ENCODE measurements around the gene TRAF4. TPM values are rescaled to one million over a fixed set of nuclear protein-coding genes. Genes with fewer than 3 reads are reported as not detected.
A peak's percentile ranks its signal among the peaks of the same experiment; 100 is the strongest.

Gene TRAF4
- total and polyA plus RNA-seq, 2 donors = 21.2 to 29.3 TPM

DNA sequence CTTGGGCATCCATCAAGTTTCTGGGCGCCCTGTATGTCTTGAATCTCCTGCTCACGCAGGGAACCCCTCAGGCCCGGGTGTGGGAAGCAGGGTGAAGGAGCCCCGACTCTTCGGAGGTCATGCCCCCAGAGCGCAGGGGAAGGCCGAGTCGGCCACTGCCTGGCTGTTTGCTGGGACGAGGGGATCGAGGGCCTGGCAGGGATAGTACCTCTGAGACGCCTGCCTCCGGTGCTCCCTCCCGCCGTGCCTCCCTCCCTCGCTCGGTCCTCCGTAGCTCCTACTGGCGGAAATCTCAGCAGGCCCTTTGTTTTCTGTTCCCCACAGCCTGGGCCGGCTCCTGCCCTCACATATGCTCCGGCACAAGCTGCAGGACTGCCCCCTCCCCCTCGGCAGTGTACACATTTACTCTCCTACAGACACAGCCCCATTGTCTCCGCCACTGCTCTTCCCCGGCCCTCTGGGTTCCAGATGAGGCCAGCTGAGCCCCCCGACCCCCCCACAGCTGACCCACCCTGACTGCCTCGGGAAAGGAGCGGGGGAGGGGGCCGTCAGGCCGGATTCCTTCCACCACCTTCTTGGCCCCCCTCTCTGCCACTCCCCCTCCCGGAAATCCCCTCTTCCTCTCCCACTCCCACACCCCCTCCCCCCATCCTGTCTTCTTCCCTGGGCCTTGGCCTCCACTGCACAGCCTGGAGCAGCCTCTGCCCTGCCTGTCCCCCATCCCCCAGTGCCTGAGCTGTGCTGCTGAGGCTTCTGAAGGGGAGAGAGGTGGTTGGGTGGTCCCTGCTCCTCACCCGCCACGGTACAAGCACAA, 1.4 kb downstream of the TRAF4 start:
- DNase-seq (ENCODE audit: low read depth in 6 of 9, low spot score in 9 of 9) = peak in 2 of 9 donors; percentile 37 to 53
- 5% methylated on average over 31 of the region's 31 CpGs for WGBS

DNA sequence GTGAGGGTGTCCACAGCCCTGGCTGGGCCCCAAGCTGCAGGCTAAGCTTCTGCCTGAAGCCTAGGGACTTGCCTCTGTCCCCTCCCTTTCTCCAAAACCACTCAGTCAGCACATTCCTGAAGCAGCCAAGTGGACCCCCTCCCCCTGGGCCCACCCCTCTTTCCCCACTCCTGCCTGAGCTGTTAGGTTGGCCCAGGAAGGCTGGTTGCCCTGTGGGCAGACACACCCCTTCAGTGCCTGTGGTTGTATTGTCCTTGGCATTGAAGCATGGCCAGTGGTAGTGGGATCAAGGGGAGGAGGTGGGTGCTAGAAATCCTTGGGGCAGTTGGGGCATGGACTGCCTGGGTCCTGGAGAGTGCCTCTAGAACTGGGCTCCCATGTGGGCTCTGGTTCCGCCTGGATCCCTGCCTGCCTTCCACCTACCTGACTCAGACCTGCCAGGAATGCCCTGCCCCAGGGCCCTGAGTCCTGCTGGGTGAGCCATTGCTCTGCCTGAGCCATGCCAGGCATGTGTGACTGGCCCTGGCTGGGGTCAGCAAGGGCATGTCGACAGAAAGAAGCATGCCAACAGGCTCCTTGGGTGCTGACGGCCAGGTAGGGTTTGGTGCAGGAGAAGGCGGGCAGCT, 2.1 kb downstream of the TRAF4 start:
- H3K9me3 ChIP-seq (ENCODE audit: control insufficient read depth in 2 of 2, insufficient read depth in 1 of 2, low read length in 1 of 2) = no peaks in the 10 kb centered on the region
- 91% methylated on average over 4 of the region's 4 CpGs for WGBS
- no peak overlapping the region for H3K27ac ChIP-seq (ENCODE audit: low read depth in 1 of 2, low read length in 1 of 2)
- peaks cover 36 to 73% of the 10 kb centered on the region in 2 donors for H3K4me1 ChIP-seq (ENCODE audit: control insufficient read depth in 2 of 2, insufficient read depth in 2 of 2, low read length in 2 of 2)
- peak overlapping the region; percentile 69 to 70 for H3K4me3 ChIP-seq (ENCODE audit: low read length in 2 of 2)
- no peak for DNase-seq (ENCODE audit: low read depth in 6 of 9, low spot score in 9 of 9)
- H3K27me3 ChIP-seq (ENCODE audit: control insufficient read depth in 2 of 2, insufficient read depth in 1 of 2, low read length in 1 of 2) = peaks cover 0 to 10% of the 10 kb centered on the region in 2 donors
- H3K36me3 ChIP-seq (ENCODE audit: control insufficient read depth in 2 of 2, insufficient read depth in 2 of 2, low read length in 1 of 2) = peaks cover 28 to 42% of the 10 kb centered on the region in 2 donors

More for the DNA sequence above, 1.4 kb downstream of the TRAF4 start:
- peaks cover 28 to 35% of the 10 kb centered on the region in 2 donors for H3K36me3 ChIP-seq (ENCODE audit: control insufficient read depth in 2 of 2, insufficient read depth in 2 of 2, low read length in 1 of 2)
- peak overlapping the region; percentile 74 to 76 for H3K27ac ChIP-seq (ENCODE audit: low read depth in 1 of 2, low read length in 1 of 2)
- peaks cover 0 to 10% of the 10 kb centered on the region in 2 donors for H3K27me3 ChIP-seq (ENCODE audit: control insufficient read depth in 2 of 2, insufficient read depth in 1 of 2, low read length in 1 of 2)
- H3K9me3 ChIP-seq (ENCODE audit: control insufficient read depth in 2 of 2, insufficient read depth in 1 of 2, low read length in 1 of 2) = no peaks in the 10 kb centered on the region
- H3K4me3 ChIP-seq (ENCODE audit: low read length in 2 of 2) = peak overlapping the region; percentile 69 to 70
- peaks cover 38 to 80% of the 10 kb centered on the region in 2 donors for H3K4me1 ChIP-seq (ENCODE audit: control insufficient read depth in 2 of 2, insufficient read depth in 2 of 2, low read length in 2 of 2)

DNA sequence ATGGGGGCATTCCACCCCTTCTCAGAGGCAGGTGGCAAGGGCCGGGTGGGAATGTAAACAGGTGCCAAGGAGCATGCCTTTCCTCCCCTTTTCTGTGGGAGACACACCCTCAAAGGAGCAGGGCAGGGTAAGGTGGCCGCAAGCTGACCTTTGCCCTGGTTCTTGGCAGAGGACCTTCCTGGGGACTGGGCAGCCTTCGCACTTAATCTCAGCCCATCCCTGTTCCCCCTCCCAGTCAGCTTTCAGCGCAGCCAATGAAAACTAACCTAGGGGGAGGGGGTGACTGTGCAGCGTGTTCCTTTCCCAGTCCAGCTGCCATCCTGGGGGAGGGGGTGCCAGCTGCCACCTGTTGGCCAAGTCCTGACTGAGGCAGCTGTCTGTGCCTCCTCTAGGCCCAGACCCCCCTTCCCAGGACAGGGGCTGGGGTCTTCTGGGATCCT, 2.8 kb downstream of the TRAF4 start:
- peak overlapping the region in 1 of 2 donors; percentile 36 for H3K27ac ChIP-seq (ENCODE audit: low read depth in 1 of 2, low read length in 1 of 2)
- peaks cover 0 to 10% of the 10 kb centered on the region in 2 donors for H3K27me3 ChIP-seq (ENCODE audit: control insufficient read depth in 2 of 2, insufficient read depth in 1 of 2, low read length in 1 of 2)
- H3K4me1 ChIP-seq (ENCODE audit: control insufficient read depth in 2 of 2, insufficient read depth in 2 of 2, low read length in 2 of 2) = peaks cover 30 to 66% of the 10 kb centered on the region in 2 donors
- WGBS = 77% methylated on average over 5 of the region's 5 CpGs
- peaks cover 30 to 48% of the 10 kb centered on the region in 2 donors for H3K36me3 ChIP-seq (ENCODE audit: control insufficient read depth in 2 of 2, insufficient read depth in 2 of 2, low read length in 1 of 2)
- H3K9me3 ChIP-seq (ENCODE audit: control insufficient read depth in 2 of 2, insufficient read depth in 1 of 2, low read length in 1 of 2) = no peaks in the 10 kb centered on the region
- H3K4me3 ChIP-seq (ENCODE audit: low read length in 2 of 2) = peak overlapping the region in 1 of 2 donors; percentile 69
- DNase-seq (ENCODE audit: low read depth in 6 of 9, low spot score in 9 of 9) = no peak

DNA sequence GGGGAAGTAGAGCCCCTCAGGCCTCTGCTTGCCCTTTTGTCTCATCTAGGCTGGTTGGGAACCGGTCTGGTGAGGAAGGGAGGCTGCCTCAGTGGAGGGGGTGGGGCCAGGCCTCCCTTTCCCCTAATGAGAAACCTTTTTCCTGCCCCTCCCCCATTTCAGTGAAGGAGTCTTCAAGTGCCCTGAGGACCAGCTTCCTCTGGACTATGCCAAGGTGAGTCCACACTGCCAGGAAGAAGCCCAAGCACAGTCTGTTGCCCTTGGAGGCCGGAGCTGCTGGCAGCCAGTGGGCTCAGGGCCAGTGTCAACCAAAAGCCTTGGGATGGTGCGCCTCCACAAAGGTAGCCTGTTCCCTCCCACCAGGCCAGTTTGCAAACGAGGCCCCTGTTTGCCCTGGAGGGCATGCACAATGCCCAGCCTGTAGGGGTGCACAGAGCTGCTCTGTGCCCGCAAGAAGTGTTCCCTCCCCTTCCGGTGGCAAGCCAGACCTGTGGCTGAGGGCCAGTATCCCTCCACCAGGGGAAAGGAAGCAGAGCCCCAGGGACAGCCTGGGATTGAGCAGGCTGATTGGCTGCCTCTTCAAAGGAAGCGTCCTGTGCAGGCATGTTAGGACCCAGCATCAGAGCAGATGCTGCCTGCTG, 3.4 kb downstream of the TRAF4 start:
- H3K36me3 ChIP-seq (ENCODE audit: control insufficient read depth in 2 of 2, insufficient read depth in 2 of 2, low read length in 1 of 2) = peaks cover 31 to 50% of the 10 kb centered on the region in 2 donors
- 84% methylated on average over 7 of the region's 7 CpGs for WGBS
- H3K27ac ChIP-seq (ENCODE audit: low read depth in 1 of 2, low read length in 1 of 2) = peak overlapping the region; percentile 3 to 11
- peaks cover 25 to 60% of the 10 kb centered on the region in 2 donors for H3K4me1 ChIP-seq (ENCODE audit: control insufficient read depth in 2 of 2, insufficient read depth in 2 of 2, low read length in 2 of 2)
- peaks cover 0 to 10% of the 10 kb centered on the region in 2 donors for H3K27me3 ChIP-seq (ENCODE audit: control insufficient read depth in 2 of 2, insufficient read depth in 1 of 2, low read length in 1 of 2)
- H3K9me3 ChIP-seq (ENCODE audit: control insufficient read depth in 2 of 2, insufficient read depth in 1 of 2, low read length in 1 of 2) = no peaks in the 10 kb centered on the region
- H3K4me3 ChIP-seq (ENCODE audit: low read length in 2 of 2) = no peak overlapping the region
- DNase-seq (ENCODE audit: low read depth in 6 of 9, low spot score in 9 of 9) = no peak

DNA sequence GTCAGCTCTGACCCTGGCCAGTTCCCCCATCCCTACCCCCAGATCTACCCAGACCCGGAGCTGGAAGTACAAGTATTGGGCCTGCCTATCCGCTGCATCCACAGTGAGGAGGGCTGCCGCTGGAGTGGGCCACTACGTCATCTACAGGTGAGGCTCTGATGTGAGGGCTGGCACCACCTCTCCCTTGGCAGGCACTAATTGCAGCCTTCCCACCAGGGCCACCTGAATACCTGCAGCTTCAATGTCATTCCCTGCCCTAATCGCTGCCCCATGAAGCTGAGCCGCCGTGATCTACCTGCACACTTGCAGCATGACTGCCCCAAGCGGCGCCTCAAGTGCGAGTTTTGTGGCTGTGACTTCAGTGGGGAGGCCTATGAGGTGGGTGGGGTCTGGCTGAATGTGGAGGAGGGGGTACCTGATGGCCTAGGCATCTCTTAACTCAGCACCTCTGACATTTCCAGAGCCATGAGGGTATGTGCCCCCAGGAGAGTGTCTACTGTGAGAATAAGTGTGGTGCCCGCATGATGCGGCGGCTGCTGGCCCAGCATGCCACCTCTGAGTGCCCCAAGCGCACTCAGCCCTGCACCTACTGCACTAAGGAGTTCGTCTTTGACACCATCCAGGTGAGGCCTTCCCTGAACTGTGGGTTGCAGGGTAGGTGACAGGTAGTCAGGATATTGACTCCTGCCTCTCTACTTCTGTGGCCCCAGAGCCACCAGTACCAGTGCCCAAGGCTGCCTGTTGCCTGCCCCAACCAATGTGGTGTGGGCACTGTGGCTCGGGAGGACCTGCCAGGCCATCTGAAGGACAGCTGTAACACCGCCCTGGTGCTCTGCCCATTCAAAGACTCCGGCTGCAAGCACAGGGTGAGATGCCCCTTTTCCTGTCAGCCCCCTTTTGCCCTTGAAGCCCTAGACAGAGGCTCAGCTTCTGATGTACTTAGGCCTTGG, 4.3 kb downstream of the TRAF4 start:
- peak overlapping the region in 1 of 2 donors; percentile 8 for H3K27ac ChIP-seq (ENCODE audit: low read depth in 1 of 2, low read length in 1 of 2)
- no peaks in the 10 kb centered on the region for H3K9me3 ChIP-seq (ENCODE audit: control insufficient read depth in 2 of 2, insufficient read depth in 1 of 2, low read length in 1 of 2)
- H3K27me3 ChIP-seq (ENCODE audit: control insufficient read depth in 2 of 2, insufficient read depth in 1 of 2, low read length in 1 of 2) = peaks cover 0 to 10% of the 10 kb centered on the region in 2 donors
- H3K4me1 ChIP-seq (ENCODE audit: control insufficient read depth in 2 of 2, insufficient read depth in 2 of 2, low read length in 2 of 2) = peaks cover 23 to 51% of the 10 kb centered on the region in 2 donors
- no peak for DNase-seq (ENCODE audit: low read depth in 6 of 9, low spot score in 9 of 9)
- H3K4me3 ChIP-seq (ENCODE audit: low read length in 2 of 2) = no peak overlapping the region
- 95% methylated on average over 18 of the region's 18 CpGs for WGBS
- H3K36me3 ChIP-seq (ENCODE audit: control insufficient read depth in 2 of 2, insufficient read depth in 2 of 2, low read length in 1 of 2) = peaks cover 31 to 54% of the 10 kb centered on the region in 2 donors

DNA sequence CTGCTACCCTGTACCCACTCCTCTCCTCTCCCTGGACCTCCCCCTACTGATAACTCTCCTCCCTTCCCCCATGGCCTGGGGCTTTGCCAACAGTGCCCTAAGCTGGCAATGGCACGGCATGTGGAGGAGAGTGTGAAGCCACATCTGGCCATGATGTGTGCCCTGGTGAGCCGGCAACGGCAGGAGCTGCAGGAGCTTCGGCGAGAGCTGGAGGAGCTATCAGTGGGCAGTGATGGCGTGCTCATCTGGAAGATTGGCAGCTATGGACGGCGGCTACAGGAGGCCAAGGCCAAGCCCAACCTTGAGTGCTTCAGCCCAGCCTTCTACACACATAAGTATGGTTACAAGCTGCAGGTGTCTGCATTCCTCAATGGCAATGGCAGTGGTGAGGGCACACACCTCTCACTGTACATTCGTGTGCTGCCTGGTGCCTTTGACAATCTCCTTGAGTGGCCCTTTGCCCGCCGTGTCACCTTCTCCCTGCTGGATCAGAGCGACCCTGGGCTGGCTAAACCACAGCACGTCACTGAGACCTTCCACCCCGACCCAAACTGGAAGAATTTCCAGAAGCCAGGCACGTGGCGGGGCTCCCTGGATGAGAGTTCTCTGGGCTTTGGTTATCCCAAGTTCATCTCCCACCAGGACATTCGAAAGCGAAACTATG, 5.2 kb downstream of the TRAF4 start:
- peaks cover 19 to 45% of the 10 kb centered on the region in 2 donors for H3K4me1 ChIP-seq (ENCODE audit: control insufficient read depth in 2 of 2, insufficient read depth in 2 of 2, low read length in 2 of 2)
- peak overlapping the region in 1 of 2 donors; percentile 8 for H3K27ac ChIP-seq (ENCODE audit: low read depth in 1 of 2, low read length in 1 of 2)
- peaks cover 31 to 54% of the 10 kb centered on the region in 2 donors for H3K36me3 ChIP-seq (ENCODE audit: control insufficient read depth in 2 of 2, insufficient read depth in 2 of 2, low read length in 1 of 2)
- peaks cover 0 to 6% of the 10 kb centered on the region in 2 donors for H3K27me3 ChIP-seq (ENCODE audit: control insufficient read depth in 2 of 2, insufficient read depth in 1 of 2, low read length in 1 of 2)
- 96% methylated on average over 18 of the region's 18 CpGs for WGBS
- no peak overlapping the region for H3K4me3 ChIP-seq (ENCODE audit: low read length in 2 of 2)
- H3K9me3 ChIP-seq (ENCODE audit: control insufficient read depth in 2 of 2, insufficient read depth in 1 of 2, low read length in 1 of 2) = no peaks in the 10 kb centered on the region
- no peak for DNase-seq (ENCODE audit: low read depth in 6 of 9, low spot score in 9 of 9)

DNA sequence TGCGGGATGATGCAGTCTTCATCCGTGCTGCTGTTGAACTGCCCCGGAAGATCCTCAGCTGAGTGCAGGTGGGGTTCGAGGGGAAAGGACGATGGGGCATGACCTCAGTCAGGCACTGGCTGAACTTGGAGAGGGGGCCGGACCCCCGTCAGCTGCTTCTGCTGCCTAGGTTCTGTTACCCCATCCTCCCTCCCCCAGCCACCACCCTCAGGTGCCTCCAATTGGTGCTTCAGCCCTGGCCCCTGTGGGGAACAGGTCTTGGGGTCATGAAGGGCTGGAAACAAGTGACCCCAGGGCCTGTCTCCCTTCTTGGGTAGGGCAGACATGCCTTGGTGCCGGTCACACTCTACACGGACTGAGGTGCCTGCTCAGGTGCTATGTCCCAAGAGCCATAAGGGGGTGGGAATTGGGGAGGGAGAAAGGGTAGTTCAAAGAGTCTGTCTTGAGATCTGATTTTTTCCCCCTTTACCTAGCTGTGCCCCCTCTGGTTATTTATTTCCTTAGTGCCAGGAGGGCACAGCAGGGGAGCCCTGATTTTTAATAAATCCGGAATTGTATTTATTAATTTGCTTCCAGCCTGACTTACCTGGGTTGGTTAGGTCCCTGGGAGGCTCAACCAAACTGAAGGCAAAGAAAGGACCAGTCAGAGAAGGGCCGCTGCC, 5.8 kb downstream of the TRAF4 start:
- H3K4me3 ChIP-seq (ENCODE audit: low read length in 2 of 2) = no peak overlapping the region
- 79% methylated on average over 11 of the region's 11 CpGs for WGBS
- H3K36me3 ChIP-seq (ENCODE audit: control insufficient read depth in 2 of 2, insufficient read depth in 2 of 2, low read length in 1 of 2) = peaks cover 31 to 54% of the 10 kb centered on the region in 2 donors
- peaks cover 0 to 4% of the 10 kb centered on the region in 2 donors for H3K27me3 ChIP-seq (ENCODE audit: control insufficient read depth in 2 of 2, insufficient read depth in 1 of 2, low read length in 1 of 2)
- H3K27ac ChIP-seq (ENCODE audit: low read depth in 1 of 2, low read length in 1 of 2) = peak overlapping the region in 1 of 2 donors; percentile 15
- H3K9me3 ChIP-seq (ENCODE audit: control insufficient read depth in 2 of 2, insufficient read depth in 1 of 2, low read length in 1 of 2) = no peaks in the 10 kb centered on the region
- DNase-seq (ENCODE audit: low read depth in 6 of 9, low spot score in 9 of 9) = no peak
- peaks cover 19 to 41% of the 10 kb centered on the region in 2 donors for H3K4me1 ChIP-seq (ENCODE audit: control insufficient read depth in 2 of 2, insufficient read depth in 2 of 2, low read length in 2 of 2)

All from thymus (tissue), 11 donors.